RPMI7951 (cell line): ENCODE results near the gene ZFAND3. TPM values are rescaled to one million over a fixed set of nuclear protein-coding genes. Genes with fewer than 3 reads are reported as not detected.
"Not testable (repeated sequence)": the region's sequence is repeated elsewhere in the genome, so short reads cannot be mapped to it uniquely, and the experiment has no call there.

Experiments used
- DNase-seq: peaks from one replicate; pipeline ENCODE4 v3.0.0-alpha.2; 2012; ENCODE audit warnings: low read depth
- total RNA-seq: library from RNA; depleted of rRNA; stranded (reverse); fragments of >200 nt; shearing (Covaris generic); gene quantifications from 2 replicates; pipeline ENCODE4 v1.2.3, GENCODE V29; 2014

Gene ZFAND3
- total RNA-seq, 1 experiment from 2014 or later: 9.5 TPM

DNA sequence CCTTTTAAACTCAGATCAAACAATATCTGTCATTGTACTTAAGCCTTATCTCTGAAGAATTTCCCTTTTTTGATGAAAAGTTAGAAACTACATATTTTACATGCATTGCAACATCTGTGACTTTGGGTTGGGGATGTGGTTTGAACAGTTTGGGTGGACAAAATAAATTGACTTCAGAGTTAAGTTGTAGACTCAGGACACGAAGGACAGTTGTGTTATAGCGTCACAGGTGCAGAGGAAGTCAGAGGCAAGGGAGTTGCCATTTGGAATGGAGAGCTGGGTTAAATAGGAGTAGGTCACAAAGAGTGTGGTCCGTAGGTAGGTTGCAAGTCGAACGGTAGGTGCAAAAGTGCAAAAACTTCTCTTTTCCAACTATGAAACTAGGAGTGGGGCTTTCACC is 46.0 kb downstream of the ZFAND3 start:
- DNase-seq: no peak

DNA sequence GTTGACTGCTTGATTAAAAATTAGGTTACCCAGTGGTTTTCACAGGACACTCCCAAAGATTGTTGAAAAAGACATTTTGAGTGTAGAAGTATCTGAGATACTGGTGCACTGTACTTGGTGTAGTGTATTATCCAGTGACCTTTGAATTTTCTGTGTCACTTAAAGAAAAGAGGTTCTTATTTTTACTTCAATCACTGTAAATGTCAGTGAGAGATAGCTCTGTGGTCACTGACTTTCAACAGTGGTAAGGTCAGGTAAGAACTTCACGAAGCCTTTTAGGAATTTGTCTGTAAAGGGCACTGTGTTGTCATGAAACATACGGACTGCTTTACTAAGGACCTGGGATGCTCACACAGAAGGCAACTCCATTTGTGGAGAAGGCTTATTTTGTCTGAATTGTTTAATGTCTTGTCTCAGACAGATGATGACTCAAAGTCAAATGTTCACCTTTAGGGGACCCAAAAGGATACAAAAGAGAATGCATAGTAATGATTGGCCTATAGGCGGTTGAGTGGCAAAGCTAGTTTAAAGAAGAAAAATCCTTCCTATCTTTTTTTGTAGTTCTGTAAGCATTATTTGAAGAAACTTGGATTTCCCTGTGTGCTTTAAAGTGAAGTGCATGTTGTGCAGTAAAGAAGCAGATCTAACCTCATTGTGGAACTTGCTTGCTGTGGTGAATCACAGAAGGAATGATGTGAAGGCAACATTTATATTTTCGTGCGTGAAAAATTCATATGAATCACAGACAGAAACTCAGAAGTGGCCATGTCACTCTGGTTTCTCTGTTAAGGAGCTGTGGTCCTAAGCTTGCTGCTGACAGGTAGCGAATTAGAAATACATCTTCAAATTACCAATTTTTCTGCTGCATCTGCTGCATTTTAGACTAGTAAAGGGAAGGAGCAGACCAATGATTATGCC is 47.3 kb downstream of the ZFAND3 start:
- no peak for DNase-seq

DNA sequence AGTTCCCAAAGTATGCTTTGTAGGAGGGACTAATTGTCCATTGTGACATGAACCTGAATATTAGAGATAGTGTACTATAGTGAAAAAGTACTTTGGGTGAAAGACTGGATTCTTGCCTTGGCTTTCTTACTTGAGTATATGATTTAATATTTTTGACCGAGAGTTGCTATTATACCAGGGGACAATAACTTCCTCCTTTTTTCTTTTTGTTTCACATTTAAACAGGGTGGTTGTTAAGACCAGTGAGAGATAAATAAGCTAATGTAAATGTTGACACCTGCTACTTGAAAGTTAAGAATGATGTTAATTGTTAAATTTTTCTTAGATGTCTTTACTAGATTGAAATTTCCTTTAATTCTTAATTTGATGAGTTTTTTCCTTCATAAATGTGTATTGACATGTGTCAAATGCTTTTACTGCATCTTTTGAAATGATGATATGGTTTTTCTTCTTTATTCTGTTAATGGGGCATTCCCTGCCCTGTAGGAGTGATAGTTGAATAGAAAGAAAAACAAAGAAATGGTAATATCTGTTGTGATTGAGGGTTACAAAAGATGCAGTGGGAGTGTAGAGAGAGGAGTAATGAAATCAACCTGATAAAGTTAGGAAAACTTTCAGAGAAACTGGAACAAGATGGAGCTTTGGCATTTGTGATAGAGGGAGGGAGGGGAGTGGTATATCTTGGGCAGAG is 48.4 kb downstream of the ZFAND3 start:
- DNase-seq: no peak

DNA sequence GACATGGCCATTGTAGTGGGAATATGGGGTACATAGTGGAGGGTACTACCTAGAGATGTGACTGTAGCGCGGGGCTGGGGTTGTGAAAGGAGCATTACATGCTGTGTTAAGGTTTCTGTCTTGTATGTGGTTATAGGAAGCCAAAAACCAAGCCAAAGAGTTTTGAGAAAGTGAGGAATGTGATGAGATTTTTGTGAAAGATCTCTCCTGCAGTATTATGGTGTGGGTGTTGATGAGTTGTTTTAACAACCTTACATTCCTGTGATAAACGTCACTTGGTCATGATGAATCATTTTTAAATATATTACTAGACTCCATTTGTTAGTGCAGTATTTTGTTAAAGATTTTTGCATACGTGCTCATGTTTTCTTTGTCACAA is 48.9 kb downstream of the ZFAND3 start:
- DNase-seq: peak; percentile 24

DNA sequence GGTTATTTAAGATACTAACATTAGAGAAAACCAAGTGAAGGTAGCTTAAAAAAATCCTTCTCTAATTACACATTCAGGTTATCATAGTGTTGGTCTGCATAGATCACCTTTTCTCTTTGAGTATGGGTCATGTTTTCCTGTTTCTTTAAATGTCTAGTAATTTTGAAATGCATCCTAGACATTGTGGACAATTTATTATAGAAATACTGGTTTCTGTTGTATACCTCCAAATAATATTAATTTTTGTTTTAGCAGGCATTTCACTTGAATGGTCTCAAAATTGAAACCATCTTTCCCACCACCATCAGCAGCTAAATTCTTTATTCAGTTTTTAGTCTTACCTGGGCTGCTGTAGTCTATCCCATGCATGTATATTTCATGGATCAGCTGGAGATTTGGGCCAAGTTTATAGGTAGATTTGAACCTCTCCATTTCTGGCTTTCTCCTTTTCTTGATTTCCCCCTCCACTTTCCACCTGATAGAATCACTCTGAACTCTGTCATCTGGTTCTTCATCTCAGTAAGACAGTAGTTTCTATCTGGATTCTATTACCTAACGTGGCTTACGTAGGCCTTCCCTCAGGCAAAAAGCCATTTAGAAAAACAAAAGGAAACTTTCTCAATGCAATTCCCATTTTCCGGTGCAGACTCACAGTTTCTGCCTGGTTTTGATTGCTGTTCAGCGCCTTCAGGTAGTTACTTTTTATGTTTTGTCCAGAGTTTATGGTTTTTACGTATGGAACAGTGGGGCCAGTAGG is 52.3 kb downstream of the ZFAND3 start:
- peak; percentile 27 for DNase-seq

DNA sequence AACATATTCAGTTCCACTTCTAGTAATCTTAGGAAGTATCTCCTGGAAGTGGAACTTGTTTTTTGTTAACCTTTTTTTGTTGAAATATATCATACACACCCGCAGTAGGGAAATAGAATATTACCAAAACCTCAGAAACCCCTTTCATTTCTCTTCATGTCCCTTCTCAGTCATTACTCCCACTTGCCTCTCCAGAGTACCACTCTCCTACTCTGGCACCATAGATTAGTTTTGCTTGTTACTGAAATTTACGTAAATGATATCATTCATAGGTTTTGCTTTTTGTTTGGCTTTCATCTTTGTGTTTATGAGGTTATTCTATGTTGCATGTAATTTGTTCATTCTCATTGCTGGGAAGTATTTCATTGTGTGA is 52.8 kb downstream of the ZFAND3 start:
- DNase-seq: no peak

DNA sequence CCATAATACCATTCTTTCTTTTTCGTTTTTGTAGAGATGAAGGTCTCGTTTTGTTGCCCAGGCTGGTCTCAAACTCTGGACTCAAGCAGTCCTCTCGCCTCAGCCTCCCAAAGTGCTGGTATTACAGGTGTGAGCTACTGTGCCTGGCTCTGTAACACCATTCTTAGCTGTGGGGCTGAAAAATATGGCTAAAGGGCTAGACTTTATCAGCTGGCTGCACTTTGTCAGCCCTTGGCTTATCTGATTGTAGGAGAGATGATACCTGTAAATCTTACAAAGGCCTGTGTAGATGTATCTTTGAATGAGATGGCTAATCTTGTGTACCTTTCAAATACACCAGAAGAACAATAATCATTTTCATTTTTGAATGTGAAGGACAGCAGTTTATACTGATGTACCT is 55.2 kb downstream of the ZFAND3 start:
- DNase-seq: no peak

DNA sequence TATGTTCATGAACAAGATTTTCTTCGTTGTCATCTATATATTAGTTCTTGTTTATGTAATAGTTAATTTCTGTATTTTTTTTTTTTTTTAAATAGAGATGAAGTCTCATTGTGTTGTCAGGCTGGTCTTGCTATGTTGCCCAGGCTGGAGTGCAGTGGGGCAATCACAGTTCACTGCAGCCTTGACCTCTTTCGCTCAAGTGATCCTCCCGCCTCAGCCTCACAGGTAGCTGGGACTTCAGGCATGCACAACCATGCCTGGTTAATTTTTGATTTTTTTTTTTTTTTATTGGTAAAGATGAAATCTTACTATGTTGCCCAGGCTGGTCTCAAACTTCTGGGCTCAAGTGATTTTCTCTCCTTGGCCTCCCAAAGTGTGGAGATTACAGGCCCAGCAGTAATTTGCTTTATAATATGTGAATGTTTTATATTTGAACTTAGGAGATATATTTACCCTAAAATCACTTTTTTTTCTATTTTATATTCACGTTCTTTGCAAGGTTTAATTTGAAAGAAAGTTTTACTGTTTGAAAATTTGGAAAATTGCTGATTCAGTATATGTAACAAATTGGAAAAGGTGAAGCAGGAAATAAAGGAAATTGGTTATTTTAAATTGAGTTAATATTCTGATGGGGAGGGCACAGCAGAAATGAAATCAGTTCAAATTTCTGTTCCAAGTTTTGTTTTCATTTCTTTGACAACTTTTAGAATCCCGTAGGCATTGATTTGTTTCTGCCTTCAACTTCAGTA is 56.2 kb downstream of the ZFAND3 start:
- no peak for DNase-seq

DNA sequence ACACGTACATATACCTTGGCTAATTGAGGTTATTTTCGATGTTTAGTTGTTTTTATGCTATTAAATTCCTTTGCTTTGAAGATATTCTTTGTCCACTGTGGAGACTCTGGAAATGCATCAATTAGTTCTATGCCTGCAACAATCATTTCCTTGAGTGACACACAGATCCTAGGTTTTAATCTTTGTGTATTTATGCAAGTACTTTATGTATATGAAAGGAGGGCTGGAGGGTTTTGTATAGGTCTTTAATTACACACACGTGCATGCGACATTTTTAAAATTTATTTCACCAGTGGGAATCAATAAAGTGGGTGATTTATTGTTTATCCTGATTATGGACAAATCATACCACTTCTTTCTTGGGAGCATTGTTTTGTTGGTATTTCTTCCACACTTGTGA is 57.3 kb downstream of the ZFAND3 start:
- no peak for DNase-seq

DNA sequence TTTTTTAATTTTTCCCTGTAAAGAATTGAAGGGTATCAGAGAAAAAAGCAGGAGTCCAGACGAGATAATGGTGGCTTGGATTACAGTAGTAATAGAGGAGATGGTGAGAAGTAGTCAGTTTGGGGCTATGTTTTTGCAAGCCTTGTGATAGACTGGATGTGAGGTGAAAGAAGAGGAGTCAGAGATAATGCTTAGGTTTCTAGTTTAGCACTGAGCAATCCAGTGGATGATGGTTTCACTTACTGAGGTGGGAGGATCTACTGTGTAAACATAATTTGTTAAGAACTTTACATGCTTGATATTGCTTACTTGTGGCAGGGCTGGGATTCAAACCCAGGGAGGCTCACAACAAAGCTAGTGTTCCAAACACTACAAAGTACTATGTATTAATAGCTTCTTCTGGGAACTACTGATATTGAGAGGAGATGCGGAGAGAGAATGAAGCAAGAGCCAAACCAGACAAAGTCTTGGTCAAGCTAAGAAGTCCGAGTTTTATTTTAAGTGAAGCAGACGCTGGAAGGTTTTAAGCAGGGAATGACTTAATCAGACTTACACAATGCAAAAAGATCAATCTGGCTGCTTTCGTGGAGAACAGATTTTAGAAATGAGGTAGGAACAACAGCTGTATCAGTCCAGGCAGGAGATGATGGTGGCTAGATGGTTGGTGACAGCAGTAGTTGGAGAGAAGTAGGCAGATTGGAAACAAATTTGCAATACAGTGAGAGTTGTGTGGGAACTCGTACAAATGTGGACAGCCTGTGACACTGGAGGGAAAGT is 58.0 kb downstream of the ZFAND3 start:
- no peak for DNase-seq

DNA sequence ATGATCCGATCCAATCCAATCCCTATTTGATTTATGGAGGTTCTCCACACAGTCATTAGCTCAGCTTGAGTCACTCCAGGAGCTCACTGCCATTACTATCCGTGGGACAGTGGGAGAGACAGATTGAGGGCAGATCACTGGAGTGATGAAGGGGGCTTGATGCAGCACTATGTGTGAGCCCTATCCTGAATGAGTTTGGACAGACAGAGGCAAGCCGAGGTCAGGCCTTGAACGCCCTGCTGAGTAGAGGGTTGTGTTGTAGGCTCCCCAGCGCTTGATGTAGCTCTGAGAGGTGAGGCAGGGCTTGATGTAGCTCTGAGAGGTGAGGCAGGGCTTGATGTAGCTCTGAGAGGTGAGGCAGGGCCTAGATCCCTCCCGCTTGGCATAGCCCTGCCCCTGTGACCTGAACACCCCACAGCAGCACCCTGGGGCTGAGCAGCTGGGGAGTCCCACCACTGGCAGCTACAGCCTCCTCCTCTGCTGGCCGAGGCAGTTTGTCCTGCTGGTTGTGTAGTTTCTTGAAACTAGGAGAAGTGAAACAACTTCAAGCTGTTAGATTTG is 58.7 kb downstream of the ZFAND3 start:
- DNase-seq: no peak

DNA sequence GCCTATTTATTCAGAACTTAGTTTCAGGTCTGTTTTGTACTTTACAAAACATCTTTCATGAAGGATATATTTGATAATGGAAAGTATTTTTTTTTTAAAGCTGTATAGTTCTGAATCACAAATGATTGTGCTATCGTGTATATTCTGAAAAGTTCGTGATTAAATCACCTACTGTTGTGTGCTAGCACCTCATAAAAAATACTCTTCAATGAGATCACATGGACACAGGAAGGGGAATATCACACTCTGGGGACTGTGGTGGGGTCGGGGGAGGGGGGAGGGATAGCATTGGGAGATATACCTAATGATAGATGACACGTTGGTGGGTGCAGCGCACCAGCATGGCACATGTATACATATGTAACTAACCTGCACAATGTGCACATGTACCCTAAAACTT is 61.1 kb downstream of the ZFAND3 start:
- not testable (repeated sequence) for DNase-seq

DNA sequence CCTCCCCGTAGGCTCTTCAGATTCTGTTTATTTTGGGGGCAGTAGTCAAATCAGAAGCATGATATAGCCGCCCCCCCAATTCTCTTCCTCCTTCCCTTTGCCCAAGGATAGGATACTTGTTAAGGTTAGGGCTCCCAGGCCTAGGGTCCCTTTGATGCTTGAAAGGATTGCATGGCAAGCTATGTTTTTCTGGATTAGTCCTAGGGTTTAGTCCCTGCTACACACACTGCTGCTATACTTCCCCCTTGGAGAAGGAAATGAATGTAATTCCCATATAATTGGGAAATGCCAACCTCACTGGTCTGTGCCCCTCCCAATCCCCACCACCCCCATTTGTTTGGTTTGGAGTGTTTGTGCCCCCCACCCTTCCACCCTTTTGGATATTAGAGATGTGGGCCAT is 62.8 kb downstream of the ZFAND3 start:
- DNase-seq: no peak

DNA sequence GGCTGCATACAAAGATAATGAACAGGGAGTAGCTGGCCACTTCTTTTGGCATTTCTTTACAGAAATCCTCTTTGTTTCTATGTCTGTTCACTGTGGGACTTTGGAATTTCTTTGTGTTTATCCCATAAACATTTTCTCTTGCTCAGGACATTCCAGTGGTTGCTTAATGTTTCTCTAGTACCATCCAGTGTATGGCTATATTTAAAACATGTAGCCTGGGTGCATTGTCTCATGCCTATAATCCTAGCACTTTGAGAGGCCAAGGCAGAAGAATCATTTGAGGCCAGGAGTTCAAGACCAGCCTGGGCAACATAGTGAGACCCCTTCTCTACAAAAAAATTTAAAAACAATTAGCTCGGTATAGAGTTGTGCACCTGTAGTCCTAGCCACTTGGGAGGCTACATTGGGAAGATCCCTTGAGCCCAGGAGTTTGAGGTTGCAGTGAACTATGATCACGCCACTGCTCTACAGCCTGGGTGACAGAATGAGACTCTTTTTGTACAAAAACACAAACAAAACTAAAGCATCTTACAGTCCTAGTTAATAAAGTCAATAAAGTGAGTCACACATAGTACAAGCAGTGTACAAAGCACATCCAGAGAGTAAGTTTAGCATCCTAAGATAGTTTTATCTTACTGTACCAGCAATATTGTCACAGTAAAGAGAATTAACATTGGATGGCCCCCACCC is 63.3 kb downstream of the ZFAND3 start:
- DNase-seq: peak; percentile 27

DNA sequence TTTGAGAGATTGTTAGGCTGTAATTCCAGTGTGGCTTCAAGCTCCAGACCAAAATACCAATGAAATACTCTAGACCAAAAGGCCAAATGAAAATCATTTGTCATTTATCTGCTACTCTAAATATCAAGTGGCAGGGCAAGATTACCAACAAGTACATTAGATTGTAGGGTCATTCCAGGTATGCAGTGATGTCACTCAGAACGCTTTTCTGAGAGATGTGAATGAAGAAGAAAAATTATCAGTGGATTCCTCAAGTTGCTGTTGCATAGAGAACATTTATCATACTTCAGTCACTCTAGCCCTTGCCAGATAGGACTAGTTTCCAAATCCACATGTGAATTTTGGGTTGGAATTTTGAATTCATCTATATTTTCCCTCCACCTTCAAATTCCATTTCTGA is 65.0 kb downstream of the ZFAND3 start:
- DNase-seq: no peak

DNA sequence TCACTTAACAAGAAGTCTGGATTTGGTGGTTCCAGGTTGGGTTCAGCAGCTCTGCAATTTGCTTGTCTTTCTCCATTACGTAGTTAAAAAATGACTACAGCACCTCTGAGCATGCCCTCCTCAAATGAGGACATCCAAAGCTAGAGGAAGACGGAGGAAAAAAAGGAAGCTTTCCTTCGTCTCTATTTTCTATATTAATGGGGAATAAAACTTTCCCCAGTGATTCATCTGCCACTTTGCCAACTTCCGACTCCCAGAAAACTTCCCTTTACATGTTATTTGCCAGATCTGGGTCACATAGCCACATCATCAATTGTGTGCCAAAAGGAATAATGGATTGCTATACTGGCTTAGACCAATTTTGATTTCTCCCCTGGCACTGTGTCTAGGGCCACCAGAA is 69.5 kb downstream of the ZFAND3 start:
- no peak for DNase-seq

DNA sequence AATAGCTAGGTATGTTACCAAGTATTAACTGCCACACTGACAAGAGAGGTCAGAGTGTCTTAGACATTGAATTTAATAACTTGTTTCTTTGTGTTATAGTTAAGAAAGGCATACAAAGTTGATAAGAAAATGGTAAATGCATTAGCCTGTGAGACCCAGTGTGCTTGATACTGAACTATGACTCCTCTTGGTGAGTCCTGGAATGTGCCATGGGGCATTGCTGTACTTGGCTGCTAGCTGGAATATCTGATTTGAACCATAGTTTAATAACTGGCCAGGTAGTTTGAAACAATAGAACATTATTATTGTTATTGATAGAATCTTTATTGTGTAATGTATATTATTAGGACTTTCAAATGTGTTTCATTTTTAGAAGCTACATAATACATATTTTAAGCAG is 70.0 kb downstream of the ZFAND3 start:
- no peak for DNase-seq

DNA sequence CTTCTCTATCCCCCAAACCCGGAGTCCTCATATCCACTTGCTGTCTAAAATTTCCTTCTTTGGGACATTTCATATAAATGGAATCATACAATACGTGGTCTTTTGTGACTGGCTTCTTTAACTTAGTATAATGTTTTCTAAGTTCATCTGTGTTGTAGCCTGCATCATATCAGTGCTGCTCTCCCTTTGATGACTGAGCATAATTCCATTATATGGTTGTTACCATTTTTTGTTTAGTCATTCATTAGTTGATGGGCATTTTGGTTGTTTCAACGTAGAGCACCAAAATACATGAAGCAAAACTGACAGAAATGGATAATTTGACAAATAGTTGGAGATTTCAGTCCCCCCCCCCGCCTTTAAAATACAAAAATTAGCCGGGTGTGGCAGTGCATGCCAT is 71.5 kb downstream of the ZFAND3 start:
- DNase-seq: no peak

DNA sequence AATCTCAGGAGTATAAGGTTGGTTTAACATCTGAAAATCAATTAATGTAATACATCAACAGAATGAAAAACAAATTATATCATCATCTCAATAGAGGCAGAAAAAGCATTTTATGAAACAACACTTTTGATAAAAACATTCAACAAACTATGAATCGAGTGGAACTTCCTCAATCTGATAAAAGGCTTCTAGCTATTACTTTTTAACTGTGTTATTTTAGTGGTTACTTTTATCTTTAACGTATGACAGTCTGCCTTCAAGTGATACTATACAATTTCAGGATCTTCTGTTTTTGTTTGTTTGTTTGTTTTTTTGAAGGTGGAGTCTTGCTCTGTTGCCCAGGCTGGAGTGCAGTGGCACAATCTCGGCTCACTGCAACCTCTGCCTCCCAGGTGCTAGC is 73.7 kb downstream of the ZFAND3 start:
- DNase-seq: no peak

DNA sequence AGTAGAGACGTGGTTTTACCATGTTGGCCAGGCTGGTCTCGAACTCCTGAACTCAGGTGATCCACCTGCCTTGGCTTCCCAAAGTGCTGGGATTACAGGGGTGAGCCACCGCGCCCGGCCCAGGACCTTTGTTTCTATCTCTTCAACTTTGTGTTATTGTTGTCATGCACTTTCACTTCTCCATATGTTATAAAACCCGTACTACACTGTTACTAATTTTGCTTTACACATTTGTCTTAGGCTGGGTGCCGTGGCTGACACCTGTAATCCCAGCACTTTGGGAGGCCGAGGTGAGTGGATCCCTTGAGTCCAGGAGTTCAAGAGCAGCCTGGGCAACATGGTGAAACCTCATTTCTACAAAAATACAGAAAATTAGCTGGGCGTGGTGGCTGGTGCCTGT is 74.2 kb downstream of the ZFAND3 start:
- DNase-seq: not testable (repeated sequence)
